Loucy (cell line): Measurements from ENCODE around the gene FPR3.

Source experiments
- EZH2phosphoT487 ChIP-seq: fragments of 200-600 bp; IDR thresholded peaks from 2 replicates; pipeline ENCODE4 v1.6.1; 2018; ENCODE audit warnings: antibody characterized with exemption, mild to moderate bottlenecking, moderate library complexity, borderline replicate concordance
- TF ChIP-seq, protein P1 (sequence below): fragments of 200-600 bp; sonication (generic); conservative IDR thresholded peaks from 2 replicates; pipeline ENCODE4 v1.5.1; 2014; ENCODE audit warnings: mild to moderate bottlenecking, antibody characterized with exemption, low read length

DNA sequence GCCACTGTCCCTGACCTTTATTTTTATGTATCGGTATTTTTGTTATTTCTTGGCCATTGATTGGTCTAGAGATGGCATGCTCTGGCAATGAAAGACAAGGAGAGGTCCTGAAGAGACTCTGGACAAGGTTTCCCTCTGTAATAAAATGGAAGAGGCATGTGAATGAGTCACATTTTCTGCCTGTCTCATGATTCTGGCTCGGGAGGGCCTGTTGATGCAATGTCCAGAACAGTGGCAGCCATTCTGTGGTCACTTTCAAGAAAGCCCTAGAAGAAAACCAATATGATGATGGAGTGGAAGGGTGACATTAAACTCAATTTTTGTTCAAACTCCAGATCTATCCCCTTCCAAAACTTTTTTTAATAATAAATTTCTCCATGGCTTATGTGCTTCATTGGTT is 2.0 kb upstream of the FPR3 start:
- TF ChIP-seq, protein P1, sequence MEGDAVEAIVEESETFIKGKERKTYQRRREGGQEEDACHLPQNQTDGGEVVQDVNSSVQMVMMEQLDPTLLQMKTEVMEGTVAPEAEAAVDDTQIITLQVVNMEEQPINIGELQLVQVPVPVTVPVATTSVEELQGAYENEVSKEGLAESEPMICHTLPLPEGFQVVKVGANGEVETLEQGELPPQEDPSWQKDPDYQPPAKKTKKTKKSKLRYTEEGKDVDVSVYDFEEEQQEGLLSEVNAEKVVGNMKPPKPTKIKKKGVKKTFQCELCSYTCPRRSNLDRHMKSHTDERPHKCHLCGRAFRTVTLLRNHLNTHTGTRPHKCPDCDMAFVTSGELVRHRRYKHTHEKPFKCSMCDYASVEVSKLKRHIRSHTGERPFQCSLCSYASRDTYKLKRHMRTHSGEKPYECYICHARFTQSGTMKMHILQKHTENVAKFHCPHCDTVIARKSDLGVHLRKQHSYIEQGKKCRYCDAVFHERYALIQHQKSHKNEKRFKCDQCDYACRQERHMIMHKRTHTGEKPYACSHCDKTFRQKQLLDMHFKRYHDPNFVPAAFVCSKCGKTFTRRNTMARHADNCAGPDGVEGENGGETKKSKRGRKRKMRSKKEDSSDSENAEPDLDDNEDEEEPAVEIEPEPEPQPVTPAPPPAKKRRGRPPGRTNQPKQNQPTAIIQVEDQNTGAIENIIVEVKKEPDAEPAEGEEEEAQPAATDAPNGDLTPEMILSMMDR, result no peak
- no peak for TF ChIP-seq EZH2phosphoT487
